ENCODE data around the gene ACVR2A. TPM values are rescaled to one million over a fixed set of nuclear protein-coding genes. Genes with fewer than 3 reads are reported as not detected.

Gene ACVR2A
- polyA plus RNA-seq, 1 donor (not counting 4 experiments of a cell fraction or from before 2014, with no cell fraction given): 6.6 TPM

- DNase-seq (ENCODE audit: low read depth, low spot score): no peak
- H2AFZ ChIP-seq (ENCODE audit: control insufficient read depth, low read length): no peak overlapping the region
- peak; percentile 34 for FAIRE-seq
- no peak overlapping the region for H3K4me3 ChIP-seq (ENCODE audit: control insufficient read depth in 2 of 3, extremely low read depth in 1 of 3, insufficient read depth in 2 of 3, low read depth in 1 of 3, low read length in 3 of 3)
- no peaks in the 10 kb centered on the region for H3K27me3 ChIP-seq (ENCODE audit: control insufficient read depth, extremely low read depth, insufficient read depth, low read length)
- H4K20me1 ChIP-seq (ENCODE audit: control insufficient read depth, extremely low read depth, insufficient read depth, low read length): no peaks in the 10 kb centered on the region
- H3K27ac ChIP-seq (ENCODE audit: control insufficient read depth, insufficient read depth, low read length): no peak overlapping the region
- no peaks in the 10 kb centered on the region for H3K79me2 ChIP-seq (ENCODE audit: control insufficient read depth, insufficient read depth, low read length)
- dilution Hi-C loops (cut with MboI; ENCODE audit: extremely low pct_ligation_motif_present, low sequenced_read_pairs): loop anchor here (25.0 kb wide), 1 partner anchor 877 kb away; no protein-coding TSS in a partner anchor
- H3K36me3 ChIP-seq (ENCODE audit: control insufficient read depth in 2 of 2, extremely low read depth in 1 of 2, insufficient read depth in 2 of 2, low read length in 2 of 2): no peaks in the 10 kb centered on the region
- H3K9ac ChIP-seq (ENCODE audit: control insufficient read depth, extremely low read depth, insufficient read depth, low read length): no peak overlapping the region
- H3K9me1 ChIP-seq (ENCODE audit: control insufficient read depth, extremely low read depth, insufficient read depth, low read length): no peaks in the 10 kb centered on the region
- H3K4me2 ChIP-seq (ENCODE audit: control insufficient read depth, extremely low read depth, insufficient read depth, low read depth, low read length): no peak overlapping the region
- TF ChIP-seq EZH2 (IDR thresholded peaks at IDR 0.05; ENCODE audit: low read length) (no peak), CTCF (optimal IDR thresholded peaks at IDR 0.05 in 1 of 3, IDR thresholded peaks at IDR 0.05 in 1 of 3, conservative IDR thresholded peaks at IDR 0.05 in 1 of 3; ENCODE audit: extremely low read depth in 1 of 3, insufficient read depth in 2 of 3, low read length in 3 of 3) (no peak)
- H3K9me3 ChIP-seq (ENCODE audit: control insufficient read depth, low read depth, low read length): no peaks in the 10 kb centered on the region
- peaks cover 4% of the 10 kb centered on the region for H3K4me1 ChIP-seq (ENCODE audit: control insufficient read depth, extremely low read depth, insufficient read depth, low read length)
These were observed 69.1 kb downstream of the ACVR2A start for GRCh38 chr2:147913701-147914480.

- Histone ChIP-seq H4K20me1 (ENCODE audit: control insufficient read depth, extremely low read depth, insufficient read depth, low read length) (no peaks in the 10 kb centered on the region), H3K4me1 (ENCODE audit: control insufficient read depth, extremely low read depth, insufficient read depth, low read length) (peaks cover 4% of the 10 kb centered on the region), H3K79me2 (ENCODE audit: control insufficient read depth, insufficient read depth, low read length) (no peaks in the 10 kb centered on the region), H3K9ac (ENCODE audit: control insufficient read depth, extremely low read depth, insufficient read depth, low read length) (no peak overlapping the region), H3K27me3 (ENCODE audit: control insufficient read depth, extremely low read depth, insufficient read depth, low read length) (no peaks in the 10 kb centered on the region), H3K9me1 (ENCODE audit: control insufficient read depth, extremely low read depth, insufficient read depth, low read length) (no peaks in the 10 kb centered on the region), H3K9me3 (ENCODE audit: control insufficient read depth, low read depth, low read length) (no peaks in the 10 kb centered on the region), H3K4me2 (ENCODE audit: control insufficient read depth, extremely low read depth, insufficient read depth, low read depth, low read length) (no peak overlapping the region), H3K4me3 (ENCODE audit: control insufficient read depth in 2 of 3, extremely low read depth in 1 of 3, insufficient read depth in 2 of 3, low read depth in 1 of 3, low read length in 3 of 3) (no peak overlapping the region), H2AFZ (ENCODE audit: control insufficient read depth, low read length) (no peak overlapping the region), H3K36me3 (ENCODE audit: control insufficient read depth in 2 of 2, extremely low read depth in 1 of 2, insufficient read depth in 2 of 2, low read length in 2 of 2) (no peaks in the 10 kb centered on the region), H3K27ac (ENCODE audit: control insufficient read depth, insufficient read depth, low read length) (no peak overlapping the region)
- no peak for TF ChIP-seq EZH2 (IDR thresholded peaks at IDR 0.05; ENCODE audit: low read length)
- no peak for TF ChIP-seq CTCF (optimal IDR thresholded peaks at IDR 0.05 in 1 of 3, IDR thresholded peaks at IDR 0.05 in 1 of 3, conservative IDR thresholded peaks at IDR 0.05 in 1 of 3; ENCODE audit: extremely low read depth in 1 of 3, insufficient read depth in 2 of 3, low read length in 3 of 3)
- DNase-seq (ENCODE audit: low read depth, low spot score): no peak
- dilution Hi-C loops (cut with MboI; ENCODE audit: extremely low pct_ligation_motif_present, low sequenced_read_pairs): loop anchor here (25.0 kb wide), 1 partner anchor 879 kb away; no protein-coding TSS in a partner anchor
- FAIRE-seq: no peak
These were observed 71.2 kb downstream of the ACVR2A start for GRCh38 chr2:147916067-147916466.
